DOHH2 (cell line): ENCODE measurements around the gene FBN3.

ENCODE experiments used
- CTCF ChIP-seq: fragments of 200-600 bp; sonication (generic); IDR thresholded peaks from one replicate; pipeline ENCODE4 v1.5.1; 2014; ENCODE audit warnings: antibody characterized with exemption, mild to moderate bottlenecking, low read depth, low read length; ENCODE audit not compliant: poor library complexity, severe bottlenecking
- EZH2phosphoT487 ChIP-seq: fragments of 200-600 bp; sonication (generic); IDR thresholded peaks from 2 replicates; pipeline ENCODE4 v1.6.1; 2017; ENCODE audit warnings: borderline replicate concordance, mild to moderate bottlenecking, antibody characterized with exemption, low read length, moderate library complexity, mixed read lengths

- TF ChIP-seq CTCF = no peak
- TF ChIP-seq EZH2phosphoT487 = no peak
Measured at GRCh38 chr19:8036434-8037099, 112.8 kb downstream of the FBN3 start.
